Esophagus muscularis mucosa (tissue), 4 donors: Measurements from ENCODE around the gene MEN1. TPM values are rescaled to one million over a fixed set of nuclear protein-coding genes. Genes with fewer than 3 reads are reported as not detected.

Source experiments
- DNase-seq: peaks from one replicate; pipeline ENCODE4 v3.0.0-alpha.2; 2017; ENCODE audit errors: extremely low spot score
- H3K27ac ChIP-seq, 4 donors: fragments of 200-600 bp; sonication (generic); replicated peaks in 1 of 4; 1 replicate in 3 of 4; 2 replicates in 1 of 4; pipeline ENCODE4 v1.5.1; 2016 to 2019; ENCODE audit warnings: mild to moderate bottlenecking in 1 of 4
- H3K27me3 ChIP-seq, 4 donors: fragments of 200-600 bp; sonication (generic); one replicate each; pipeline versions ENCODE4 v1.5.1 to v1.6.0; 2016 to 2019
- H3K36me3 ChIP-seq, 4 donors: fragments of 200-600 bp; sonication (generic); one replicate each; pipeline ENCODE4 v1.5.1; 2016 to 2019
- H3K4me1 ChIP-seq, 4 donors: fragments of 200-600 bp; sonication (generic); one replicate each; pipeline ENCODE4 v1.5.1; 2016 to 2019
- H3K4me3 ChIP-seq, 4 donors: fragments of 200-600 bp; sonication (generic); 1 replicate in 2 of 4; 2 replicates in 2 of 4; pipeline ENCODE4 v1.5.1; 2016 to 2019; ENCODE audit warnings: mild to moderate bottlenecking in 4 of 4, moderate library complexity in 1 of 4
- H3K9me3 ChIP-seq, 4 donors: fragments of 200-600 bp; sonication (generic); 1 replicate in 3 of 4; 2 replicates in 1 of 4; pipeline ENCODE4 v1.5.1; 2016 to 2019
- EP300 ChIP-seq: sonication (generic); formaldehyde crosslinking; IDR thresholded peaks from one replicate; pipeline ENCODE4 v1.6.1; 2017; ENCODE audit warnings: antibody characterized with exemption
- POLR2A ChIP-seq: fragments of 450-650 bp; IDR thresholded peaks from one replicate; pipeline ENCODE4 v1.6.1; 2017; ENCODE audit warnings: antibody characterized with exemption, moderate library complexity, mild to moderate bottlenecking, low read depth
- POLR2AphosphoS5 ChIP-seq, 2 donors: sonication (generic); formaldehyde crosslinking; IDR thresholded peaks; one replicate each; pipeline ENCODE4 v1.6.1; 2017; ENCODE audit warnings: antibody characterized with exemption in 2 of 2
- WGBS: methylation state at CpG from one replicate; pipeline ENCODE4 v1.1.5; 2018; 5-methylcytosine and 5-hydroxymethylcytosine counted together
- intact Hi-C: fragments of 100-400 bp; cut with DNase I; formaldehyde crosslinking; loops from one replicate; pipeline ENCODE4 v1.15.1; 2023
- total RNA-seq, 4 donors: library from RNA; depleted of rRNA; stranded (reverse); fragments of >200 nt; gene quantifications; one replicate each; pipeline versions ENCODE4 v1.1.0 to v1.2.1, GENCODE V29; 2016
- TF ChIP-seq, protein P1 (sequence below), 3 experiments: fragments of 200-600 bp in 2 of 3; fragments of 450-650 bp in 1 of 3; sonication (generic) in 2 of 3; IDR thresholded peaks; one replicate each; pipeline ENCODE4 v1.5.1; 2017 to 2019; ENCODE audit warnings: antibody characterized with exemption in 3 of 3, mild to moderate bottlenecking in 2 of 3, moderate library complexity in 1 of 3

Gene MEN1
- total RNA-seq, 4 donors from 2014 or later: 10.4 to 18.7 (median 11.5) TPM

DNA sequence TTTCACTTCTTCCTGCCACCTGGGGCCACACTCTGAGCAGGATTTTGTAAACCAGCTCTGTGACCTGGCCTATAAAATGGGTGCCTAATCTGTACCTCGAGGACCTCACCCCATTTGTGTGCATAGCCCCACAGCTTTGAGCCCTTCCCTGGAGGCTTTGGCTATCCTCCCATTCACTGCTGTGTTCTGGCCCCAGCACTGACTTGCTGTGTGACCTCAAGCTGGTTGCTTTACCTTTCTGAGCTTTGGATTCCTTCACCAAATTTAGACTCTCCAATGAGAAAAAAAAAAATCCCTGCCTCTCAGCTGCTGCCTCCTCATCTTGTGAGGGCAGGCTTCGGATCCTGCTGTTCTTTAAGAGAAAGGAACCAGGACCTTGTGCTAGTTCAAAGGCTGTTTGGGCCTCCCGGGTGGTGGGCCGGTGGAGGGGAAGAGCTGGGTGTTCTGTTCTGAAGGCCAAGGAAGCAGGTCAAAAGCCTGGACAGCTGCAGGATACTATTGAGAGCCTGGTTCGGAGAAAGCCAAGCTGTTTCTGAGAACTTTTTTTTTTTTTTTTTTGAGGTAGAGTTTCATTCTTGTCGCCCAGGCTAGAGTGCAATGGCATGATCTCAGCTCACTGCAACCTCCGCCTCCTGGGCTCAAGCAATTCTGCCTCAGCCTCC is 49.5 kb downstream of the MEN1 start:
- Histone ChIP-seq H3K27me3 (no peaks in the 10 kb centered on the region), H3K27ac (peak overlapping the region; percentile 86 to 92 (median 88)), H3K4me3 (no peak overlapping the region), H3K9me3 (no peaks in the 10 kb centered on the region), H3K36me3 (peaks cover 15 to 40% (median 35%) of the 10 kb centered on the region in 4 donors), H3K4me1 (peaks cover 63 to 85% (median 83%) of the 10 kb centered on the region in 4 donors)
- DNase-seq: no peak
- intact Hi-C loops: no loop called here
- 41% methylated on average over 7 of the region's 7 CpGs for WGBS
- no peak for TF ChIP-seq EP300
- TF ChIP-seq, protein P1, sequence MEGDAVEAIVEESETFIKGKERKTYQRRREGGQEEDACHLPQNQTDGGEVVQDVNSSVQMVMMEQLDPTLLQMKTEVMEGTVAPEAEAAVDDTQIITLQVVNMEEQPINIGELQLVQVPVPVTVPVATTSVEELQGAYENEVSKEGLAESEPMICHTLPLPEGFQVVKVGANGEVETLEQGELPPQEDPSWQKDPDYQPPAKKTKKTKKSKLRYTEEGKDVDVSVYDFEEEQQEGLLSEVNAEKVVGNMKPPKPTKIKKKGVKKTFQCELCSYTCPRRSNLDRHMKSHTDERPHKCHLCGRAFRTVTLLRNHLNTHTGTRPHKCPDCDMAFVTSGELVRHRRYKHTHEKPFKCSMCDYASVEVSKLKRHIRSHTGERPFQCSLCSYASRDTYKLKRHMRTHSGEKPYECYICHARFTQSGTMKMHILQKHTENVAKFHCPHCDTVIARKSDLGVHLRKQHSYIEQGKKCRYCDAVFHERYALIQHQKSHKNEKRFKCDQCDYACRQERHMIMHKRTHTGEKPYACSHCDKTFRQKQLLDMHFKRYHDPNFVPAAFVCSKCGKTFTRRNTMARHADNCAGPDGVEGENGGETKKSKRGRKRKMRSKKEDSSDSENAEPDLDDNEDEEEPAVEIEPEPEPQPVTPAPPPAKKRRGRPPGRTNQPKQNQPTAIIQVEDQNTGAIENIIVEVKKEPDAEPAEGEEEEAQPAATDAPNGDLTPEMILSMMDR (IDR thresholded peaks at IDR 0.05): no peak
- TF ChIP-seq POLR2A: no peak
- no peak for TF ChIP-seq POLR2AphosphoS5 (IDR thresholded peaks at IDR 0.05)

GRCh38 chr11:64759722-64760719 is 50.3 kb downstream of the MEN1 start, which contains the start of gene PYGM:
PYGM (minus strand) TSS chr11:64759974; CDS start chr11:64759898, 76 bp downstream.
- intact Hi-C loops: no loop called here
- H3K36me3 ChIP-seq: peaks cover 6 to 31% (median 26%) of the 10 kb centered on the region in 4 donors
- H3K4me1 ChIP-seq: peaks cover 60 to 76% (median 74%) of the 10 kb centered on the region in 4 donors
- H3K4me3 ChIP-seq: peak within 1 kb of the TSS; percentile 39 to 51 (median 50)
- no peaks in the 10 kb centered on the region for H3K27me3 ChIP-seq
- H3K27ac ChIP-seq: peak within 1 kb of the TSS; percentile 86 to 92 (median 88)
- H3K9me3 ChIP-seq: no peaks in the 10 kb centered on the region
- TF ChIP-seq POLR2A: no peak
- TF ChIP-seq, protein P1 (IDR thresholded peaks at IDR 0.05): no peak
- peak; percentile 75 to 84 for TF ChIP-seq POLR2AphosphoS5 (IDR thresholded peaks at IDR 0.05)
- no peak for TF ChIP-seq EP300
- 28% methylated on average over 8 of the region's 24 CpGs for WGBS
- DNase-seq: no peak

DNA sequence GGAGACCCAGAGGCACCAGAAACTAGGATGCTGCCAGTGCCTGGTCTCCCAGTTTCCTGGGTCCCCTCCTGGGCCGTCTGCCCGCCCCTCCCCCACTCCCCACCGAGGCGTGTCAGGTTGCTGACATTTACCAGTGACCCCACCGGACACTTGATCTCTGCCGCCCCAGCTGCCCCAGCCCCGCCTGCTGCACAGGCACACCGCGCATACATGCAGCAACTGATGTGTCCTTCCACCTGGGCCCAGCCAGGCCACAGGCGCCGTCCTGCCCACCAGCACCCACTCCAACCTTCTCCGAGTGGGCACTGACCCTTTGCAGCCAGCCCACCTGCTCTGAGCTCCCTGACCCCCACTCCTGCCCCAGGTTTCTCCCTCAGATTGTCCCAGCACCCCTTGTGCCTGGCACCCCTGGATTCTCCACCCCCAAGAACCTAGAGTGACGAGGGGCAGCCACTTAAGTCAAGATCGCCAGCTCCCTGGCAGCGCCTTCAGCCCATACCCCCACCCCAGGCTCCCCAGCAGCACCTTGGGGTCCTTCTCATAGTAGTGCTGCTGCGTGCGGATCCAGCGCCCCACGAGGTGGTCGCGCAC is 51.1 kb downstream of the MEN1 start:
- TF ChIP-seq POLR2A (no peak), EP300 (no peak), POLR2AphosphoS5 (IDR thresholded peaks at IDR 0.05) (no peak)
- TF ChIP-seq, protein P1 (IDR thresholded peaks at IDR 0.05): no peak
- Histone ChIP-seq H3K27me3 (no peaks in the 10 kb centered on the region), H3K4me1 (peaks cover 52 to 68% (median 66%) of the 10 kb centered on the region in 4 donors), H3K36me3 (peaks cover 0 to 29% (median 20%) of the 10 kb centered on the region in 4 donors), H3K4me3 (peak overlapping the region; percentile 39 to 51 (median 50)), H3K9me3 (no peaks in the 10 kb centered on the region), H3K27ac (peak overlapping the region; percentile 86 to 92 (median 88))
- WGBS: 31% methylated on average over 12 of the region's 21 CpGs
- DNase-seq: no peak
- intact Hi-C loops: no loop called here

DNA sequence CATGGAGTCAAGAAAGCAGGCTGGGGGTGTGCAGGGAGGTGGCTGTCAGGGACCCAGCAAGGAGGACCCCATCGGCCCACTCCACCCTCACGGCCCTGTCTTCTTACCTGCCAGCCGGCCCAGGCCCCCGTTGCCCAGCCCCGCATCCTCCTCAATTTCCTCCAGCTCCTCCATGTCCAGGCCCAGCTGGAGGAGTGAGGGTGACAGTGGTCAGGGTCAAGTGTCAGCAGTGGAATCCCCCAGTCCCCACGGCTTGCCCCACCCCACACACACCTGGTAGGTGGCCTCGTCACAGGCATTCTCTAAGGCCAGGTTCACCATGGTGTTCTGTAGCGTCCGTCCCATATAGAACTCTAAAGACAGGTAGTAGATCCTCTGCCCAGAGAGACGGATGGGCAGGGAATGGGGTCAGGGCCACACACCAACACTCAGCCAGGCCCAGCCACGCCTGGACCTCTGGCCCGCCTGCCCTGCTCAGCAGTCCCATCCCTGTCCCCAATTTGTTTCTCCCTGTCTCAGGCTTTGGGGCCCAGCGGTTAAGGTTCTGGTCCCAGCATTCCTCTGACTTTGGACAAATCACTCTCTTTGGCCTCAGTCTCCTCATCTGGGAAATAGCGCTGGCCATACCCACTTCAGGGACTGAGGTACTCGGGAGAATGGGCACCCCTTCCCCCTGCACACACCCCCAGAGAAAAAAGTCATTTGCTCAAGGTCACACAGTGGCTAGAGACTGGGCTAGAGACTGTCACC is 51.8 kb downstream of the MEN1 start:
- peaks cover 45 to 61% (median 59%) of the 10 kb centered on the region in 4 donors for H3K4me1 ChIP-seq
- peak overlapping the region; percentile 39 to 51 (median 50) for H3K4me3 ChIP-seq
- no peaks in the 10 kb centered on the region for H3K9me3 ChIP-seq
- H3K36me3 ChIP-seq: peaks cover 0 to 29% (median 20%) of the 10 kb centered on the region in 4 donors
- TF ChIP-seq POLR2A: no peak
- TF ChIP-seq, protein P1 (IDR thresholded peaks at IDR 0.05): no peak
- TF ChIP-seq POLR2AphosphoS5 (IDR thresholded peaks at IDR 0.05): no peak
- TF ChIP-seq EP300: no peak
- no peak for DNase-seq
- H3K27ac ChIP-seq: peak overlapping the region; percentile 86 to 92 (median 88)
- 87% methylated on average over 14 of the region's 15 CpGs for WGBS
- intact Hi-C loops: no loop called here
- H3K27me3 ChIP-seq: no peaks in the 10 kb centered on the region
